ENCODE measurements around the gene CXCR6.

Gene CXCR6

DNA sequence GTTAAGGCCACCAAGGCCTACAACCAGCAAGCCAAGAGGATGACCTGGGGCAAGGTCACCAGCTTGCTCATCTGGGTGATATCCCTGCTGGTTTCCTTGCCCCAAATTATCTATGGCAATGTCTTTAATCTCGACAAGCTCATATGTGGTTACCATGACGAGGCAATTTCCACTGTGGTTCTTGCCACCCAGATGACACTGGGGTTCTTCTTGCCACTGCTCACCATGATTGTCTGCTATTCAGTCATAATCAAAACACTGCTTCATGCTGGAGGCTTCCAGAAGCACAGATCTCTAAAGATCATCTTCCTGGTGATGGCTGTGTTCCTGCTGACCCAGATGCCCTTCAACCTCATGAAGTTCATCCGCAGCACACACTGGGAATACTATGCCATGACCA, 3.6 kb downstream of the CXCR6 start:
- no peak for DNase-seq (ENCODE audit: low read depth in 2 of 3, low spot score in 1 of 3)

DNA sequence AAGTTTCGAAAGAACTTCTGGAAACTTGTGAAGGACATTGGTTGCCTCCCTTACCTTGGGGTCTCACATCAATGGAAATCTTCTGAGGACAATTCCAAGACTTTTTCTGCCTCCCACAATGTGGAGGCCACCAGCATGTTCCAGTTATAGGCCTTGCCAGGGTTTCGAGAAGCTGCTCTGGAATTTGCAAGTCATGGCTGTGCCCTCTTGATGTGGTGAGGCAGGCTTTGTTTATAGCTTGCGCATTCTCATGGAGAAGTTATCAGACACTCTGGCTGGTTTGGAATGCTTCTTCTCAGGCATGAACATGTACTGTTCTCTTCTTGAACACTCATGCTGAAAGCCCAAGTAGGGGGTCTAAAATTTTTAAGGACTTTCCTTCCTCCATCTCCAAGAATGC, 4.1 kb downstream of the CXCR6 start:
- DNase-seq (ENCODE audit: low read depth in 2 of 3, low spot score in 1 of 3), result no peak

DNA sequence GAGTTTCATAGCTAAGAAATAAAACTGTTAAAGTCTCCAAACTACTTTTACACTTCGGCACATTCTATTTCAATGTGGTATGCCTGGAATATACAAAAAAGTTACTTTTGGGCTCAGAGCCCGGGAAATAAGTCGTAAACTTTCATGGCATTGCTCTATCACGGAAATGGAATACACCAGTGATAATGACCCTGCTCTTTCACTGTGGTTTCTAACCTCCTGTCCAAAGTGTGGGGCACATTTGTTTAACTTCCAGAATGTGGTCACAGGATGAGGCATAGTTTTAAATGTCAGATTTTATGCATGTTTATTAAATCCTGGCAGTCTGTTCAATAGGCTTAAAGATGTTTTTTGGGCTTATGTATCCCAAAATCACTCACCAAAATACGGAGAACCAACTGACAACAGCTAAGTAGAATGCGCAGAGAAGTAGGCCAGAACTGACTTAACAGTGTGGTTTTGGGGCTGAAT, 5.1 kb downstream of the CXCR6 start:
- DNase-seq (ENCODE audit: low read depth in 2 of 3, low spot score in 1 of 3), result no peak

DNA sequence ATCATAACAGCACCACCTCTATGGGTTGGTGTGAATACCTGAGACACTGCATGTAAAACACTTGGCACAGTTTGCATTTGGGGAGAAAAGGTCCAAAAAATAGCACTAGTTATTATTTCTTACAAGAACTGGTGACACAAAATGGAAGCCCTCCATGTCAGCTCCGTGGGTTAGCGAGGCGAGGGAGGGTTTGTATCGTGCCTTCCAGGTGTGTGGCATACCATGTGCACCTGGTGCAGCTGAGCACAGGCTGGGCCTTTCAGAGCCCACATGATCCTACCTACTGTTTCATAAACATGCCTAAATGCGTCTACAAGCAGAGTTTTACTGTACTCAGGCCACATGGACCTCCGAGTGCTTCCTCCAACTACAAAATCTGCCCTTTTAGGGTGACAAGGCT, 5.6 kb downstream of the CXCR6 start:
- DNase-seq (ENCODE audit: low read depth in 2 of 3, low spot score in 1 of 3), result no peak

DNA sequence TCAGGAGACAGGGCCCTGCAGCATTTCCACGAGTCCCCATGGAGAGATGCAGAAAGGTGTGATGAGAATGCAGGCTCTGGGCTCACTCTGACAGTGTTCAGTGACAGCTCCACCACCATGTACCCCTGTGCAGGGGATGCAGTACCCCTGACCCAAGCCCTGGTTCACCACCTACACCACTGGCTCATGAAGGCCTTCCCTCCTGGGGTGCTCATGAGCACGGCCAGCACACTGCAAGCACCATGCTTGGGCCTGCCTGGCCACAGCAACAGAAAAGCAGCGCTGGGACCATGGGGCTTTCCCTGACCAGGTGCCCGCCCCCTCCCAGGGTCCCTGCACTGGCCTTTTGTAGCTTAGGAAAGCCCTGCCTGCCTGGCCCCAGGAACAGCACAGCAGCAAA, 6.2 kb downstream of the CXCR6 start:
- no peak for DNase-seq (ENCODE audit: low read depth in 2 of 3, low spot score in 1 of 3)

DNA sequence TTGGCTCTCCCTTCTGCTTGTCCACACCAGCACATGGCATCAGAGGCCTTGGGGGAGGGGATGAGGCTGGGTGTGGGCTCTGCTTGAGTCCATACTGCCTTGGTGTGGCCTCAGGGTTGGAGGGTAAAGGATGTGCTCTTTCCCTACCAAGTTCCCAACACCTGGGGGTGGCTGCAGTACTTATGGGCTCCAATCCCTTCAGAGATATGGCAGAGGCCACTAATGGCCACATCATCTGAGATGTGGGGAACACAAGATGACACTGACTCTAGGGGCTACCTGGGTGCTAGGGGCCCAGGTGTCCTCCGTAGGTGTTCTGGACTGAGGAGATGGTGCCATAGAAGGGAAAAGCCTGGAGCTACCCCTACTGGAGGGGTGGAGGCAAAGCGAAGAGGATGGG, 6.9 kb downstream of the CXCR6 start:
- no peak for DNase-seq (ENCODE audit: low read depth in 2 of 3, low spot score in 1 of 3)

DNA sequence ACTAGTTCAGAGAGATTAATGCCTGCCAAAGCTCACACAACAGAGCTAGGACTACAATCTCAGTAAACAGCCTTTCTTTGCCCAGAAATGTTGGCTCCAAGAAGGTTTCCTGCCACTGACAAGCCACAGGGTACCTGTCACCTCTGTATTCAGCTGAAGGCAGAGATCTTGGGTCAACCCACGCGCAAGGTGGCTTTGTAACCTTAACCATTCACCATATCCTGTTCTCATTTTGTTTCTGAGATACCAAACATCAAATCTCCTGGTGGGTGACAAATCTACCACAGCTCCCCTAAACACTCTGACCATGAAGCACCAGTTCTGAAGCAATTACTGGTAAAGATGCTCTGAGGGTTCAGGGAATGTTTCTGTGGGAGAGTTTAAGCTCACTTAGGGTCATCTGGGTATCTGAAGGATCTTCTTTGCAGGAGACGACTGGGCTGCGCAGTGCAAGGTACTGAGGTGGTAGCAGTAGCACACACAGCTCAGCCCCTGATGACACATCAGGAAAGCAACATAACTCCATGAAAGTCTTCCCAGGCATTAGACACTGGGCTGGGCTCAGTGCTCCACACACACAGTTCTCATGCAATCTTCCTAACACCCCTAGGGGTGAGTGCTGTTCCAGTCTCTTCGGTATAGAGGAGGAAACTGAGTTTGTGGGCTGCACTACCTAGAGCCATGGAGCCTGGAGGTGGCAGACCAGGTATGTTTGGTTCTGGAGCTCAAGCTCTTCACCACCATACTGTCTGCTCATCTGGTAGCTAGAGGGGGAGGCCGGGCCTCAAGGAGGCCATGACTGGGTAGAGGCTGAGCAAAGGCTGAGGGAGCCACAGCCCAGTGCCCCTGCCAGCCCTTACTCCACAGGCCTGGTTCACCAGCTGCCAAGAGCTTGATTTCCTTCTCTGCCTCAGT, 7.7 kb downstream of the CXCR6 start:
- DNase-seq (ENCODE audit: low read depth in 2 of 3, low spot score in 1 of 3), result peak in 2 of 3 donors; percentile 26 to 52

DNA sequence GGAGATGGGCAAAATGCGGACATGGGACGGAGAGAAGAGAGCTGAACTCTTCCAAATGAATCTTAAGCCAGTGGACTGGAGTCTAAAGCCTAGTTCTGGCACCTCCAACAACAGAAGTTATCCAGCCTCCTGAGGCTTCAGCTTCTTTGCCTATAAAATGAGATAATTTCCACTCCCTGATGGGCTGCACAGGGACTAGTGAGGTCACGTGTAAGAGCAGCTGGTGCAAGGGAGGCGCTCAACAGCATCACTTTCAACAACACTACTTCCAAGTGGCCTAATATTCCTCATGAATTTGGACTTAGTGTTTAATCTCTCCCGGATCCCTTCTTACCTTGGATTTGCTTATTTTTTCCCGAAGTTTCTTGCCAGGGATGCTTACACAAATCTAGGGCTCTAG, 8.7 kb downstream of the CXCR6 start:
- DNase-seq (ENCODE audit: low read depth in 2 of 3, low spot score in 1 of 3), result no peak

DNA sequence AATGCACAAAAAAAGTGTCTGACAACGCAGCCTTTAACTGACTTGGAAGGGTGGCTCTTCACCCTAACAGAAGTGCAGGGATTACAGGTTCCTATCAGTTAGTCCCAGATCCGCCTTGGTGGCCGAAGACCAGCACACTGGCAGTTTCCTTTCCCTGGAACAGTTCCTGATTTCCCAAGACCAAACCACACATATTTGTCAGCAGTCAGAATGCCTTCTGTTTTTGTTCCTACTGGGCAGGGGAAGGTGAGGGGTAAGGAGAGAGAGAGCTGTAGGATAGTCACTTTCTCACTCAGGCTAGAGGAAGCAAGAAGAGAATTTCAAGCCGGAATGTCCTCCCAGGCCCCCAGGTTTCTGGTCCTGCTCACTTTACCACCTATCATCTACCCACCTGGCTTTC, 9.2 kb downstream of the CXCR6 start:
- no peak for DNase-seq (ENCODE audit: low read depth in 2 of 3, low spot score in 1 of 3)

DNA sequence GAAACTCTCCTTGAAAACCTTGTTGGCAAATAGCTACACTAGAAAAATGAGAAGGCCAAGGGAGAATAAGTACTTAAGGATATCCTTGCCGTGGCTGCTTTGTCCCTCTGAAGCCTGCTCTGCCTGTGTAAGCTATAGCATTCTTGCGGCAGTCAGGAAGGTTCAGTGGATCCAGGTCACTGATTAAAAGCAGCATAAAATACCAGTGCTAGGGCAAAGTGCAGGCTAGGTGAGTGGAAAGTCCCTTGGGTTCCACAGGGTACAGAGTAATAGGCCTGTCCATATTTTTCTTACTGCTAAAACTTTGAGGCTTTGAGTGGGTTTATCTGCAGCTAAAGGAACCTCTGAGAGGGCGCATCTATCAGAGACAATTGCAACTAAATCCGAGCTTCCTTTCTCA, 10.3 kb downstream of the CXCR6 start:
- DNase-seq (ENCODE audit: low read depth in 2 of 3, low spot score in 1 of 3), result no peak

DNA sequence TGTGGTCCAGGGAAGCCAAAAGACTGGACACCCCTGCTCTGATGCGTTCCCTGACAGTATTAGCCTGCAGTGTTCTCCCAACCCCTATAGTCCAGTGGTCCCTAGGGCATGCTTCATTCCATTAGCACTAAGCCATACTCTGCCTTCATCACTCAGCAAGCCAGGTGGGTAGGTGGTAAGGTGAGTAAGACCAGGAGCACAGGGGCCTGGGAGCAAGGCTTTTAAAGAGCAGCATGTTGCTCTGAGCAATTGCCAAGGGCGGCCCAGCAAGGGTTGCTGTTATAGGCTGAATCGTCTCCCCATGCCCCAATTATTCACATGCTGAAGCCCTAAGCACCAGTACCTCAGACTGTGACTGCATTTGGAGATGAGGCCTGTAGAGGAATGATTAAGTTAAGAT, 11.0 kb downstream of the CXCR6 start:
- DNase-seq (ENCODE audit: low read depth in 2 of 3, low spot score in 1 of 3), result no peak

DNA sequence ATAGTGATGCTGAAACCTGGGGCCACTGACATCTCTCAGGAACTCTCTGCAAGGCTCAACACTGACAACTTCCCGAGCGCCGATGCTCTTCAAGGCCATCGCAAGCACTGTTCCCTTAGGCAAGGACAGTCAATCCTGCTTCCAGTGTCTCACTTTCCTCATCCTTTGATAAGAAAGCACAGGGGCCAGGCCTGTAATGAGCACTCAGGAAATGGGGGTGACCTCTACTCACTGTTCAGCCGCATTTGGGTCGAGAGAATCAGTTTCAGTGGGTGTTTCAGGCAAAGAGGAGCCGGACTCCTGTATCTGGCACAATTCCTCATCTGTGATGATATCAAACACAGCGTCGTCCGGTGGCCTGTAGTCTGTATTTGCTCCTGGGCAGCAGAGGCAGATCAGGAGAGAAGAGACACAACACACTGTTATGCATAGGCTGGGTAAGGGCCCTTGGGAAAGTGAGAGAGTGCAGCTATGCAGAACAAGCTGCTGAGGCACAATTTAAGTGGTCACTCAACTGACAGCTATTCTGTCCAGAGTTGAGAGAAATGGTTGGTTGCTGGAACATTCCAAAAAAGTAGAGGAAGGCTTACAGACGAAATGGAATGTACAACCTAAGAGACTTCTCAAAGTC, 11.9 kb downstream of the CXCR6 start:
- DNase-seq (ENCODE audit: low read depth in 2 of 3, low spot score in 1 of 3), result no peak

DNA sequence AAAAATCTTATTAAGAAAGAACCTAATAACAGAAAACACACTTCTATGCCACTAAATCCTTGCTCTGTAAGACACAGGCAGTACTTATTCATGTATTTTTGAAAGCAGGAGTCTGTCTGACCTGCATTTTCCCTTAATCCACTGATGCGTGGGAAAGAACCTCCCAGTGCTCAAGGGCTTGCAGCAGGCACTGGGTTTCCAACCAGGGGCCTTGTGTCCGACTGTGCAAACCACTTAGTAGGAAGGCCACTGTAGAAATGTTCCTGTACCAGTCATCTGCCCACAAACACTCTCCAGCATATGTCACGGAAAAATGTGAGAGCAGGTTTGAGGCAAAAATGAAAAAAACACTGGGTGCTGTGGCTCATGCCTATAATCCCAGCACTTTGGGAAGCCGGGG, 12.4 kb downstream of the CXCR6 start:
- DNase-seq (ENCODE audit: low read depth in 2 of 3, low spot score in 1 of 3), result no peak

DNA sequence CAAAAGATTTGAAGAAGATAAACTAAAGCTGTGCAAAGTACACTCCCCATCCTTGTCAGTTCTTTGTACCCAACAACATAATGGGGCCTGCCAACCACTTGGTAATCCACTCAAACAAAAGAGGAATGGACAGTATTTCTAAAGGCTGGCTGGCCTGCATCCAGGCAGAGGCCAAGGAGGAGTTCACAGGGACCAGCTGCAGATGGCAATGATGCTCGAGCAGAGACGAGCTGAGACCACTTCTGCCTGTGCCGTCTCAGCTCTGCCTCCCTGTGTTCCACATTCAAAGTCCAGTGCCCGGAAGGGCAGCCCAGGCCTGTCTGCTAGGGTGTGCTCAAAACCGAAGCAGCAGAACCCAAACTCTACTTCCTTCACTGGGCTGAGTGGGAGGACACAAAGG, 14.3 kb downstream of the CXCR6 start:
- no peak for DNase-seq (ENCODE audit: low read depth in 2 of 3, low spot score in 1 of 3)

DNA sequence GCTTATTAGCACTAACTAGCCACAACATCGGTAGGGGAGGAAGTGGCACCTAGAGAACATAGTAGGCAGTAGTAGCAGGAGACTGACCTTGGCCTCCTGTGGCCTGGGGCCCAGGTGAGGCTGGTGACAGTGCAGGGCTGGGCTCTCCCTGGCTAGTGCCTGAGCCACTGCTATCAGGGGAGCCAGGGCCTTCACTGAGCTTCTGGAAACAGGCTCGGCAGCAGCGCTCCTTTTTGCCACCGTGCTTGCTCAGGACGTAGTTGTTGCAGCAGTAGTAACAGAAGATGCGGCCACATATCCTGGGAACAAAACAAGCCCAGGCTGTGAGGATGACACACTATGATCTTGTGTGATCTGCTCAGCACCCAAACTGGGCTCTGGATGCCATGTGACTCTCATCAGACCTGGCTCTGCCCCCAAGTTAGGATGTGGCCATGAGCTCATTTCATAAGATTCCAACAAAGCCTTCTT, 15.1 kb downstream of the CXCR6 start:
- DNase-seq (ENCODE audit: low read depth in 2 of 3, low spot score in 1 of 3), result no peak

DNA sequence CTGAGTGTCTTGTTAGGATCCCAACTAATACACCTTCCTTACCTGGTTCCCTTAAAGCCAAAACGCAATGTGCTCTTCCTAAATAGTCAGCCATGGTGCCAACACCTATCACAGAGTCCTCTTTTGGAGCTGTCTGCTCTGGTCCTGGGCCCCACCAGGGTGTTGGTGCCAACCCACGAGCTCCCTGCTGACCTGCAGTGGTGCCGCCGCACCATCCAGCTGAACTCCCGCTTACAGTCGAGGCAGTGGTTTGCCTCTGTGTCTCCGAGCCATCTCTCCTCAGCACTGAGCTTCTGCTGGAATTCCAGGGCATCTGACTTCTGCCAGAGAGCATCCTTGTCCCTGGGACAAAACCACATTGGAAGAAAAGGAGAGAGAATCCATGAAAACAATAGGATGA, 15.9 kb downstream of the CXCR6 start:
- no peak for DNase-seq (ENCODE audit: low read depth in 2 of 3, low spot score in 1 of 3)

DNA sequence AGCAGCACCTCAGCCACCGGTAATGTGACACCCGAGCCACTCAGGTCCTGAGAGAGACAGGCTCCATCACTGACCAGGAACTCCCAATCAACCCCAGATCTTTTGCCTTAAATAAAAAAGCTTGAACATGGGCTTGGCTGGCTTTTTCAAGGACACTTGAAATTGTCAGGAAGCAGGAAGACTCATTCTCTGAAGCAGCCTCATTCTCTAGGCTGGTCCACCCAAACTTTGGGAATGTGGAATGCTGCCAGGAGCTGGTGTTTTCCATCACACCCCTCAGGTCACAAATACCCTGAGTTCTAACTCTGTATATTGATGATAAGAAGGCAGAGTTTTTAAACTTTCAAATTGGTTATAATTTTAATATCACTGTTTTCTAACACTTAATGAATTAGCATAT, 17.0 kb downstream of the CXCR6 start:
- DNase-seq (ENCODE audit: low read depth in 2 of 3, low spot score in 1 of 3), result no peak

DNA sequence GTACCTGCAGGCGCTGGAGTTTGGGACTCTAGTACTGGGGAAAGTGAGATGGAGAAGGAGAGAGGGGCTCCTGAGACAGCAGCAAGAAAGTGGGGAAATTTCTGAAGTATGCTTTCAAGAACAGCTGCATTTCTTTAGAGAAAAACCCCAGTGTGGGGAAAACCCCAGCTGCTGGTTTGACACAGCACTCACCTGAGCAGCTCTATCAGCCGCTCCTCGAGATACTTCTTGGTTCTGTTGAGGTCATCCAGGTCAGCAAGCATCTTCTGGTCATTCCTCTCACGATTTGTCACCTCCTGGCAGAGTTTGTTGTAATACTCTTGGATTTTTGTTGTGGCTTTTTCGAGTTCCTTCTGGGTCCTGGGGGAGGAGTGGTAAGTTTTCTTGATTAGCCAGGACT, 18.8 kb downstream of the CXCR6 start:
- no peak for DNase-seq (ENCODE audit: low read depth in 2 of 3, low spot score in 1 of 3)

DNA sequence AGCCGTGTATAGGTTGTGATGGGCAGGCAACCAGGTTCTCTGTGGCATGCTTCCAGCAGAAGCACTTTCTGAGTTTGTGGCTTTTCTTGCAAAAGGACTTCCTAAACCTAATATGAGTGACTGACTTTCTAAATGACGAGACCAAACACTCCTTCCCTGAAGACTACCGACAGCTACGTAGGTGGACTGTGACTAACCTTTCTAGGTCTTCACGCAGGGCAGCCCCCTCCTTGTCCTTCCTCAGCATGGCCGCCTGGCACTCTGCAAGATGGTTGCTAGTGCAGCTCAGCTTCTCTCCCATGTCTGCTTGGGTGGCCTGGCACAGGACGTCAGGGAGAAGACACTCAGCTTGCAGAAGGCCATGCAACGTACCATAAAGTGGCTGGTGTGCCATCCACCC, 20.9 kb downstream of the CXCR6 start:
- peak in 1 of 3 donors; percentile 46 for DNase-seq (ENCODE audit: low read depth in 2 of 3, low spot score in 1 of 3)

DNA sequence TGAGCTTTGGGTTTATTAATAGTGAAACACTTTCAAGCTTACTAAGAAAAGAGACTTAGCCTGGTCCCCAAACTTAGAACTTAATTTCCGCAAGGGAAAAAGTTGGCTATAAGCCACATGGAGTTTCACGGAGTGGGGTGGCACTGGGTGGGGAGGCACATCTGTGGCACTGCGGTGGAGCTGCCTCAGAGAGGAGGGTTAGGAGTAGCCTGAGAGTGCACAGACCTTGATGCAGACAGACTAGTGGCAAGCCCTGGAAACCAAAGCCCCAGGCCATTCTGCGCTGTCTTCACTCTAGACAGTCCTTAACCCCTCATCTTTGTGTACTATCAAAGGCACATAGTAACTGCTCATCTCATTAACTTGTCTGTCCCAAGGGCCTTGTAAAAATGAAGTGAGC, 22.0 kb downstream of the CXCR6 start:
- DNase-seq (ENCODE audit: low read depth in 2 of 3, low spot score in 1 of 3), result no peak

DNA sequence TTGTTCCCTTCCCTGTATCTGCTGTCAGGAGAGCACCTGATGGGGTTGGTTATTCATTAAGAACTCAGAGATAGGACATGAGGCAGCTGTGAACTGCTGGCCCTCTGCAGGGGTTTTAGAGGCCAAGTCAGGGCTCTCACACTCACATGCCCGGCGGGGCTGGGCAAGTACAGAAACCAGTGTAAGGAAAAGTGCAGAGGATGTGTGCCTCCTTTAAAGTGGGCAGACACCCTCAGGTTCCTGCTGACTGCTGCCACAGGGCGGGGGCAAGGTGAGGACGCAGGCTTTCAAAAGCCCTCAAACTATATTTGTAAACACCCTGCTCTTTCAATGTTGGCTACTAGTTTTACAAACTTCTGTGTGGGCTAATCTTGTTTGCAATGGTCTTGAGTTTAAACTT, 22.4 kb downstream of the CXCR6 start:
- no peak for DNase-seq (ENCODE audit: low read depth in 2 of 3, low spot score in 1 of 3)

DNA sequence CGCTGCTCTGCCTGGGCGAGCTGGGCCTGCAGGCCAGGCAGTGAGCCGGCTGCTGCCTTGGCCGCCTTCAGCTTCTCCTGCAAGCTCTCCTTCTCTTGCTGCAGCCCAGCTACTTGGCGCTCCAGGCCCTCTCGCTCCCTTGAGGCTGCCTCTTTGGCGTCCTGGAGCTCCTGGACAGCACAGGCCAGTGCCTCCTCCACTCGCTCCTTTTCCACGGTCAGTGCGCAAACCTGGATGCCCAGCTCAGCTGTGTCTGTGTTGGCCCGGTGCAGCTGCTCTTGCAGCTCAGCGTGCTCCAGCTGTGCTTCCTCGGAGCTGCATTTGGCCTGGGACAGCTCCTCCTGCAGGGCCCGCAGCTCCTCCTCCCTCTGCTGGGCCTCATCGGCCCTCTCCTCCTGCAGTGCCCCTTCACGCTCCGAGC, 23.1 kb downstream of the CXCR6 start:
- DNase-seq (ENCODE audit: low read depth in 2 of 3, low spot score in 1 of 3), result no peak
